IPS DF 6.9 (cell line): Measurements from ENCODE around the gene SCGB2A2.

Experiments used
- DNase-seq: peaks from one replicate; pipeline ENCODE4 v3.0.0-alpha.2; 2013; ENCODE audit warnings: low read depth, low spot score
- H3K27ac ChIP-seq: one replicate; pipeline ENCODE4 v1.5.1; 2013; ENCODE audit warnings: low read length, control low read depth
- H3K27me3 ChIP-seq: 2 replicates; pipeline ENCODE4 v1.6.1; 2013; ENCODE audit warnings: mild to moderate bottlenecking, low read length; ENCODE audit not compliant: control insufficient read depth, insufficient read depth
- H3K36me3 ChIP-seq: 2 replicates; pipeline ENCODE4 v1.6.1; 2013; ENCODE audit warnings: low read length; ENCODE audit not compliant: control insufficient read depth, insufficient read depth
- H3K4me1 ChIP-seq: 2 replicates; pipeline ENCODE4 v1.6.1; 2013; ENCODE audit warnings: low read length; ENCODE audit not compliant: control insufficient read depth, insufficient read depth
- H3K4me3 ChIP-seq: 2 replicates; pipeline ENCODE4 v1.5.1; 2013; ENCODE audit warnings: mild to moderate bottlenecking, low read length
- H3K9me3 ChIP-seq: 2 replicates; pipeline ENCODE4 v1.6.1; 2013; ENCODE audit warnings: low read length, inconsistent platforms; ENCODE audit not compliant: control insufficient read depth, insufficient read depth
- WGBS: extraction: QIAGEN DNeasy Blood & Tissue Kit; methylation state at CpG from one replicate; pipeline ENCODE4 v1.1.7; 2013; ENCODE audit warnings: mixed read lengths, missing lambda C conversion rate; ENCODE audit not compliant: insufficient read length, insufficient coverage; 5-methylcytosine and 5-hydroxymethylcytosine counted together

The SCGB2A2 gene

DNA sequence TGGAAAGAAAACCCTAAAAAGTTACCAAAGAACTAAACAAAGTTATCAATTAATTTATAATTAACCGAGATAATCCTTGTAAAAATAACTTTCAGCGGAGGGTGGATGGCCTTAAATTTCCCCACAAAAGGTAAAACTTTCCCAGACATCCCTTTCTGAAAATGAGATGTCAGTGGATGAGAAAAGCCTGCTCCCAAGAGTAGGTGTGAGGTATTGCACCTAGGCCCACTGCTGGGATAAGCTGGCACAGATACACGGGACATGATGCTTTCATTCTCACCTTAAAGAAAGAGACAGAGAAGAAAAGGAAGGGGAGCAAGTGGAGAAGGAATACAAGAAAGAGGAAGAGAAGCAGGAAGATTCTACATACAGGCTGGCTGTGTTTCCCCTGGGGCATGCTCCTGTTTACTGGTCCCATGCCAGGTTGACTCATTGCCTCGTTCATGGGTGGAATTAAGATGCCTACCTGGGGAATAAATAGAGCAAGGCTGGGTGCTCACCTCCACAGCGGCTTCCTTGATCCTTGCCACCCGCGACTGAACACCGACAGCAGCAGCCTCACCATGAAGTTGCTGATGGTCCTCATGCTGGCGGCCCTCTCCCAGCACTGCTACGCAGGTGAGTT is at the start of gene SCGB2A2:
Gene SCGB2A2 (plus strand): TSS at position 505 of the 625 bp plus-strand sequence. CDS start 59 bp downstream, at position 564.
- no peak for DNase-seq
- H3K27ac ChIP-seq: no peak within 1 kb of the TSS
- no peaks in the 10 kb centered on the region for H3K9me3 ChIP-seq
- H3K4me1 ChIP-seq: peaks cover 2% of the 10 kb centered on the region; the same call in 1 of the 2 replicates
- no CpG with 5 or more reads among the region's 10 CpGs for WGBS
- no peaks in the 10 kb centered on the region for H3K36me3 ChIP-seq
- H3K4me3 ChIP-seq: no peak within 1 kb of the TSS
- H3K27me3 ChIP-seq: no peaks in the 10 kb centered on the region

DNA sequence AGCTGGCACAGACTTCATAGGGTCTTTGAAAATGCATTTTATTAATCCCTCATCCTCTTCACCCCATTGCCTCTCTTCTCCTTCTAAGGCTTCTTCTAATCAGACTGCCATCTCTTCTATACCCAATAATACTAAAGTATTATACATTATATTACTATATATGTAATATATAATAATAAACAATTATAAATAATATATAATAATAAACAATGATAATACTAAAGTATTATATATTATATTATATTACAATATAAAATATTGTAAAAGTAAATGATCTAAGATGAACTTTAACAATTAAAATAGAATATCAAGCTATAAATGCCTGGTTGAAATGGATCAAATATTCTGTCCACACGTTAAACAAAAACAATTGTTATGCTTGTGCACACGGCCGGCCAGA is 48.5 kb upstream of the SCGB2A2 start:
- Histone ChIP-seq H3K36me3 (no peaks in the 10 kb centered on the region), H3K4me1 (no peaks in the 10 kb centered on the region), H3K27ac (no peak overlapping the region), H3K4me3 (no peak overlapping the region), H3K27me3 (no peaks in the 10 kb centered on the region), H3K9me3 (peaks cover 2% of the 10 kb centered on the region; the same call in 1 of the 2 replicates)
- no CpG with 5 or more reads among the region's 3 CpGs for WGBS
- DNase-seq: no peak

DNA sequence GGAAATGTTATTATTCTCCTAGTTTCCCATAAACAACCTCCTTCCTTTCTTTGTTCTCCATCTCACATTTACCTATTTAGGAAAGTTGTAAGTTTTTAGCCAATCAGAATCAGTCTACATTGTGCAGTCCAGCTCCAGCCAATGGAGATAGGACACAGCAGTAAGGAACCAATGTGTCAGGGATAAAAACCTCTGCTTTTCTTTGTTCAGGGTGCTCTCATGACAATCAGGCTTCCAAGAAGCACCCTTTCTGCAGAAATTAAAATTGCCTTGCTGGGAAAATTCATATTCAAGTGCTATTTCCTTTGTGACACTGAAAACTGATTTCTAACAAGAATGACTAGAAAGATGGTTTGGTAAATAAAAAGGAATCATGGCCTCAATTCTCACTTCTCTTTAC is 46.9 kb upstream of the SCGB2A2 start:
- no peaks in the 10 kb centered on the region for H3K36me3 ChIP-seq
- H3K4me1 ChIP-seq: no peaks in the 10 kb centered on the region
- no peak for DNase-seq
- H3K27ac ChIP-seq: no peak overlapping the region
- H3K9me3 ChIP-seq: peaks cover 2% of the 10 kb centered on the region; the same call in 1 of the 2 replicates
- no peaks in the 10 kb centered on the region for H3K27me3 ChIP-seq
- no peak overlapping the region for H3K4me3 ChIP-seq

DNA sequence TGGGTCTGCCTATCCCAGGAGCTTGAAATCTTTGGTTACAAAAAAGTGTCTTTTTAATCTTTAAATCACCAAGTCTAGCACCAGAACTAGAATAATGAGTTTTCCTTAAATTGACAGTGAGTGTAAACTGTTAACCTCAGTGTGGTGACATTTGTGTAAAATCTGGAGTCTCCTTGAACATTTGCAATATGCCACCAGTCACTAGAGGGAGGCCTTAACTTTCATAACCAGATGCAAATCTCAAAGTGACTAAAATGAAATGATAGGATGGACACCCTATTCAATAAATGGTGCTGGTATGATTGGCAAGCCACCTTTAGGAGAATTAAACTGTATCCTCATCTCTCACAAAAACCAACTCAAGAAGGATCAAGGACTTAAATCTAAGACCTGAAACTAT is 36.2 kb upstream of the SCGB2A2 start:
- Histone ChIP-seq H3K36me3 (no peaks in the 10 kb centered on the region), H3K27me3 (no peaks in the 10 kb centered on the region), H3K4me1 (no peaks in the 10 kb centered on the region), H3K9me3 (no peaks in the 10 kb centered on the region), H3K27ac (no peak overlapping the region), H3K4me3 (no peak overlapping the region)
- no peak for DNase-seq

DNA sequence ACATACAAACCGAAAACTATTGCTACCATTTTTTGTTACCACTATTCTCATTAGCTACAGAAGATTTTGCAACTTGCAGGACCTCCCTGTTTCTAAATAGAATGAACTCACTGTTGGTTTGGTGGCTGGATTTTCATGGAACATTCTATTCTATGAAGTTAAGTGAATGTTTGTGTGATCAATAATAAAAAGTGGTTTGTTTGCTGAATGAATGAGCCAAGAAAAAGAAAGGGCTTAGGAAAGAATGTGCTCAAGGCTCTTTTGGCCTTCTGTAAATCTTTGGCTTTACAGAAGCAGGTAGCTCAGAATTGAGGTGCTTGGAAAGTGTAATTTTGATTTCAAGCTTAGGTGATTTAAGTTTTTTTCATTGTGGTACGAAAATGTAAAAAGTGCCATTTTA is 33.8 kb upstream of the SCGB2A2 start:
- H3K27me3 ChIP-seq: no peaks in the 10 kb centered on the region
- no peak for DNase-seq
- no peaks in the 10 kb centered on the region for H3K4me1 ChIP-seq
- WGBS: no CpG with 5 or more reads among the region's 2 CpGs
- H3K9me3 ChIP-seq: no peaks in the 10 kb centered on the region
- H3K4me3 ChIP-seq: no peak overlapping the region
- H3K36me3 ChIP-seq: no peaks in the 10 kb centered on the region
- no peak overlapping the region for H3K27ac ChIP-seq

DNA sequence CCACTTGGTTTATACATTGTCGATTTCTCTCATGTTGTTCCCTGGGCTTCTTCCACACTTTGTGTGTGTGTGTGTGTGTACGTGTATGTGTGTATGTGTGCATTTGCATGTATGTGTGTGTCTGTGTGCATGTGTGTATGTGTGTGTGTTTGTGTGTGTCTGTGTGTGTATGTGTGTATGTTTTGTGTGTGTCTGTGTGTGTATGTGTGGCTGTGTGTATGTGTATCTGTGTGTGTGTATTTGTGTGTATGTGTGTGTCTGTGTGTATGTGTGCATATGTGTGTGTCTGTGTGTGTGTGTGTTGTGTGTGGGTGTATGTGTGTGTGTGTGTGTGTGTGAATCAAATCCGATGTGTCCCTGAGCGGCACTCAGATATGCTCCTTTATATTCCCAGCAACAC is 32.5 kb upstream of the SCGB2A2 start:
- Histone ChIP-seq H3K36me3 (no peaks in the 10 kb centered on the region), H3K27ac (no peak overlapping the region), H3K4me1 (no peaks in the 10 kb centered on the region; the same call in 1 of the 2 replicates), H3K9me3 (no peaks in the 10 kb centered on the region), H3K4me3 (no peak overlapping the region), H3K27me3 (no peaks in the 10 kb centered on the region)
- no peak for DNase-seq
- WGBS: no CpG with 5 or more reads among the region's 4 CpGs

DNA sequence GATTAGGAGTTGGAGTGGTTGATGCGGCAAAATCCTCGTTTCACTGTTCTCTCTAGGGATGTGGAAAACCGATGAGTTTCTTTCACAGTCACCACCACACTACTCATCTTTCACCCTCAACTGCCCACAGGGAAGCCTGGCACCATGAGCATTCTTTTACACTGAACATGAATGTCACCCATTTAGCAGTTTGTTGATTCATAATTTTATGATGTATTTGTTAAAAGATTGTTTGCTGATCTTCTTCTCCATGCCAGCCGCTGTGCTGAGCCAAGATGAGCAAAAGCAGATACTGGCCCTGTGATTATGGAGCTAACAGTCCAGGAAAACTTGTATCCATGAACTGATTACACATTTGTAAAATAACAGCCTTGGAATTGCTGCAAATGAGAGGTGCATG is 31.8 kb upstream of the SCGB2A2 start:
- Histone ChIP-seq H3K4me1 (no peaks in the 10 kb centered on the region; the same call in 1 of the 2 replicates), H3K27me3 (no peaks in the 10 kb centered on the region), H3K4me3 (no peak overlapping the region), H3K27ac (no peak overlapping the region), H3K9me3 (no peaks in the 10 kb centered on the region), H3K36me3 (no peaks in the 10 kb centered on the region)
- no CpG with 5 or more reads among the region's 4 CpGs for WGBS
- DNase-seq: no peak

DNA sequence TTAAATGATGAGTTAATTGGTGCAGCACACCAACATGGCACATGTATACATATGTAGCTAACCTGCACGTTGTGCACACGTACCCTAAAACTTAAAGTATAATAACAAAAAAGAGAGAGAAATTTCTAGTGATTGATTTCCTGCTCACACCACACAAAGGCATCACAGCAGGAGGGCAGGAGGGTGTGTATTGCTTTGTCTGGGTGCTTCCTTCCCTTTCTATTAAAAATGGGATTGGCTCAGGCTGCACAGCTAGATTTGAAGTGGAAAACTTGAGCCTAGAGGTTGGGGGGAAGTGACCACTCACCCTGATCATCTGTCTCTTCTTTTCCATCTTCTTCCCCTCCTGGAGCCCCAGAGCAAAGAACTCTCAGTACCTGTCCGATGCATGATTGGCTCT is 28.9 kb upstream of the SCGB2A2 start:
- no peaks in the 10 kb centered on the region for H3K9me3 ChIP-seq
- H3K27me3 ChIP-seq: no peaks in the 10 kb centered on the region
- WGBS: no CpG with 5 or more reads among the region's 3 CpGs
- no peak for DNase-seq
- H3K36me3 ChIP-seq: no peaks in the 10 kb centered on the region
- no peak overlapping the region for H3K4me3 ChIP-seq
- H3K4me1 ChIP-seq: no peaks in the 10 kb centered on the region; the same call in 1 of the 2 replicates
- no peak overlapping the region for H3K27ac ChIP-seq

DNA sequence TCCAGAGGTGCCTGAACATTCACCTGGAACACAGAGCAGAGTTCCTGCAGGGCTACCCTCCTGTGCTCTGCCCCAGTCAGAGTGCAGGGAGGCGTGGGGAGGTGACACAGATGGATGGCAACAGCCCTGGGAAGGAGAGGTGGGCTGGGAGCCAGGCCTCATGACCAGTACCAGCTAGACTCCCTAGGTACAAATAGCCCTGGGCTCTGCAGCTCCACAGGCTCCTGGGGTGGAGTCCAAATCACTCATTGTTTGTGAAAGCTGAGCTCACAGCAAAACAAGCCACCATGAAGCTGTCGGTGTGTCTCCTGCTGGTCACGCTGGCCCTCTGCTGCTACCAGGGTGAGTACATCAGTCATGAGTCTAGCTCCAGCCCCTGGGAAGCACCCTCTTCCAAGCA is 27.9 kb upstream of the SCGB2A2 start, which contains the start of gene SCGB1D2:
Gene SCGB1D2 (plus strand): TSS at position 219 of the 400 bp plus-strand sequence. CDS start 69 bp downstream, at position 288.
- Histone ChIP-seq H3K27me3 (no peaks in the 10 kb centered on the region), H3K9me3 (no peaks in the 10 kb centered on the region), H3K27ac (no peak within 1 kb of the TSS), H3K36me3 (no peaks in the 10 kb centered on the region), H3K4me3 (no peak within 1 kb of the TSS), H3K4me1 (no peaks in the 10 kb centered on the region; the same call in 1 of the 2 replicates)
- no CpG with 5 or more reads among the region's 3 CpGs for WGBS
- no peak for DNase-seq

DNA sequence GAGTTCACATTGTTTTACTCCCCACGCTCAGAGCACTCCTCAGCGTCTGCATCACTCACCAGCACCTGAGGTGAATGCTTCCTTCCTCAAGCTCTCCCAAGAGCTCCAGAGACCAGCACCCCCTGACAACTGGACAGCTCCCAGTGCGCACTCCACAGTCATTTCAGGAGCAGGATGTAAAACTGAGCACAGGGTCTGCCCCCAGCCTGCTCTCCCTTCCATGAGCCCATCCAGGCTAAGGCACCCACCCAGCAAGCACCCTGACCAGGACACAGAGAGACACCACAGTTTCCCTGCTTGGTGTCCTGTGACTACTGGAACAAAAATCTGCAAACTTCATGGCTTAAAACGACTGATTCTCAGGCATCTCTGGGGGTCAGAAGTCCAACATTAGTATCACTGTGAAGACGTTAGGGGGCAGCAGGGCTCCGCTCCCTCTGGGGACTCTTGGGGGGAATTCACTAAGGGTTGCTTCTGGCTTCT is 24.6 kb upstream of the SCGB2A2 start:
- H3K27ac ChIP-seq: no peak overlapping the region
- no peak overlapping the region for H3K4me3 ChIP-seq
- DNase-seq: no peak
- H3K9me3 ChIP-seq: no peaks in the 10 kb centered on the region
- H3K27me3 ChIP-seq: no peaks in the 10 kb centered on the region
- WGBS: no CpG with 5 or more reads among the region's 6 CpGs
- H3K4me1 ChIP-seq: no peaks in the 10 kb centered on the region; the same call in 1 of the 2 replicates
- H3K36me3 ChIP-seq: no peaks in the 10 kb centered on the region

DNA sequence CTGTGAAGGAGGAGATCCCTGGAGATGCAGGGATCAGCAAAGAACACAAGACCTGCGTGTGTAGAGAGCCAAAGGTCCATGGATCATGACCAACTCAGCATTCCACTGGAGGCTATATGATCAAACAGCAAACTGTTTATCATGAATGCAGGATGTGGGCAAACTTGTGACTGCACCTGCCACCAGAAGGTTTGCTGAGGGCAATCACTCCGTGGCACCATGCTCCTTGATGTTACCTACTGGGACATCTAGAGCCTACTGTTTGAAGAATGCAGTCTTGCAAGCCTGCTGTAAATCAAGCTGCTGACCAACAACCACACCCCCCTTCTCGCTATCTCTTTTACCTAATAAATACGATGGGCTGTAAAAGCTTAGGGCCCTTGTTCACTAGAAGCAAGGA is 18.3 kb upstream of the SCGB2A2 start:
- no peaks in the 10 kb centered on the region for H3K27me3 ChIP-seq
- DNase-seq: no peak
- no peaks in the 10 kb centered on the region for H3K4me1 ChIP-seq
- no peak overlapping the region for H3K4me3 ChIP-seq
- WGBS: no CpG with 5 or more reads among the region's 4 CpGs
- peaks cover 4% of the 10 kb centered on the region for H3K9me3 ChIP-seq
- H3K27ac ChIP-seq: no peak overlapping the region
- no peaks in the 10 kb centered on the region for H3K36me3 ChIP-seq
